HuH-7.5 (cell line): ENCODE data around the gene FGF2.

Experiments
- DNase-seq: peaks from one replicate; pipeline ENCODE4 v3.0.0; 2011; ENCODE audit warnings: low spot score

Gene FGF2

DNA sequence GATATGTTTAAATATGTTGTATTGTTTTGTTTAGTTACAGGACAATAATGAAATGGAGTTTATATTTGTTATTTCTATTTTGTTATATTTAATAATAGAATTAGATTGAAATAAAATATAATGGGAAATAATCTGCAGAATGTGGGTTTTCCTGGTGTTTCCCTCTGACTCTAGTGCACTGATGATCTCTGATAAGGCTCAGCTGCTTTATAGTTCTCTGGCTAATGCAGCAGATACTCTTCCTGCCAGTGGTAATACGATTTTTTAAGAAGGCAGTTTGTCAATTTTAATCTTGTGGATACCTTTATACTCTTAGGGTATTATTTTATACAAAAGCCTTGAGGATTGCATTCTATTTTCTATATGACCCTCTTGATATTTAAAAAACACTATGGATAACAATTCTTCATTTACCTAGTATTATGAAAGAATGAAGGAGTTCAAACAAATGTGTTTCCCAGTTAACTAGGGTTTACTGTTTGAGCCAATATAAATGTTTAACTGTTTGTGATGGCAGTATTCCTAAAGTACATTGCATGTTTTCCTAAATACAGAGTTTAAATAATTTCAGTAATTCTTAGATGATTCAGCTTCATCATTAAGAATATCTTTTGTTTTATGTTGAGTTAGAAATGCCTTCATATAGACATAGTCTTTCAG lies 68.8 kb downstream of the FGF2 start:
- DNase-seq: no peak

DNA sequence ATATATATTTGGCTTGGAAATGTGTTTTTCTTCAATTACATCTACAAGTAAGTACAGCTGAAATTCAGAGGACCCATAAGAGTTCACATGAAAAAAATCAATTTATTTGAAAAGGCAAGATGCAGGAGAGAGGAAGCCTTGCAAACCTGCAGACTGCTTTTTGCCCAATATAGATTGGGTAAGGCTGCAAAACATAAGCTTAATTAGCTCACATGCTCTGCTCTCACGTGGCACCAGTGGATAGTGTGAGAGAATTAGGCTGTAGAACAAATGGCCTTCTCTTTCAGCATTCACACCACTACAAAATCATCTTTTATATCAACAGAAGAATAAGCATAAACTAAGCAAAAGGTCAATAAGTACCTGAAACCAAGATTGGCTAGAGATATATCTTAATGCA lies 69.6 kb downstream of the FGF2 start:
- DNase-seq: no peak

DNA sequence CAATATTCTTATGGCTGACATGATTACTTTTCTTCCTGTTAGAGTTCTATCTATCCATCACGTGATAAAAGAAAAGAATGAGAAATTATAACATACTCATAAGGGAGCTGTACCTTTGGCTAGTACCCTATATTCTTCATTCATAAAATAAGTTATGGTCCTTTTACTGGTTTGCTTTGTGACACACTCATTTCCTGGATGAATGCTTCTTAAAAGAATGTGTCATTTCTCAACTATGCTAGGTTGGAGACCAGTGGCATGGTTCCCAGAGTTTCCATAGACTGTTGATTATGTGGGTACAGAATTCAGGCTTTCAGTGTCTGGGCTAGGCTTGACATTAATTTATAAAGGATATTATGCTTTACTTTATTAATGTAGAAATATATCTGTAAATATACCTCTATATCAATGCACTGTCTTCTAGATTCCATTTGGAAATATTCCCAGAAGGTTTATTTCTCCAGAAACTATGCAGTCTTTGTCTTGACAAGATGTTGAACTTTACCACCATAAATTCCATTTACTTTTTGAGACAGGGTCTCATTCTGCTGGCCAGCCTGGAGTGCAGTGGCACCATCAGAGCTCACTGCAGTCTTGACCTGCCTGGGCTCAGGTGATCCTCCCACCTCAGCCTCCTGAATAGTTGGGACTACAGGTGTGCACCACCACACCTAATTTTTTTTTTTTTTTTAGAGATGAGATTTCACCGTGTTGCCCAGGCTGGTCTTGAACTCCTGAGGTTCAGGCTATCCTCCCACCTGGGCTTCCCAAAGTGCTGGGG lies 71.9 kb downstream of the FGF2 start:
- no peak for DNase-seq

DNA sequence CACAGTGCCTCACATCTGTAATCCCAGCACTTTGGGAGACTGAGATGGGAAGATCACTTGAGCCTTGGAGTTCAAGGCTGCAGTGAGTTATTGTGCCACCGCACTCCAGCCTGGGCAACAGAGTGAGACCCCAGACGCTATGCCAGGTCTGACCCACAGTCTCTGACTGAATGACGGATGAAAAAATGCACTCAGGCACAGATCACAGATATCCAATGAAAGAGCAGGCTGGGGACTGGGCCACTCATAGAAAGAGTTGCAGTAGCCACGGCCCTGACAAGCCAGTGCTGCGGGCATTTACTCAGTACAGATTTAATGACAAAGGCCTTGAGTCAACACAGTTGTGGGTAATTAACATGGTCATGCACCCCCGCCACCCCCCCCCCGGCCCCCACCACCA lies 73.1 kb downstream of the FGF2 start:
- no peak for DNase-seq

DNA sequence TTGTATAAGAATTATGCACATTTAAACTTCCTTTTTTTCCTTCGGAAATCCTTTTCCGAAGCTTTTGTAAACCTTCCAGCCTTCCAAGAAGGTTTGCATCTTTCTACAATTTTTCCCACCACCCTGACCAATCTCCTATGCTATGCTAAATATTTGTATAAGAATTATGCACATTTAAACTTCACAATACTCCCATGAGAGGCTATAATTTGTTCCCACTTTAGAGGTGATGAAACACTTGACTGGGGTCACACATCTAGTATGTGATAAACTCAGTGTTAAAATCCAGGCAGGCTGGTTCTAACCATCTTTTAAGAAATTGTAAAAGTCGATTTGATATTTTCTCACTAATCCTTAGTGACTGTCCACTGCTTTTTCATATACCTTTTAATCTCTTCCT lies 73.7 kb downstream of the FGF2 start:
- DNase-seq: no peak

DNA sequence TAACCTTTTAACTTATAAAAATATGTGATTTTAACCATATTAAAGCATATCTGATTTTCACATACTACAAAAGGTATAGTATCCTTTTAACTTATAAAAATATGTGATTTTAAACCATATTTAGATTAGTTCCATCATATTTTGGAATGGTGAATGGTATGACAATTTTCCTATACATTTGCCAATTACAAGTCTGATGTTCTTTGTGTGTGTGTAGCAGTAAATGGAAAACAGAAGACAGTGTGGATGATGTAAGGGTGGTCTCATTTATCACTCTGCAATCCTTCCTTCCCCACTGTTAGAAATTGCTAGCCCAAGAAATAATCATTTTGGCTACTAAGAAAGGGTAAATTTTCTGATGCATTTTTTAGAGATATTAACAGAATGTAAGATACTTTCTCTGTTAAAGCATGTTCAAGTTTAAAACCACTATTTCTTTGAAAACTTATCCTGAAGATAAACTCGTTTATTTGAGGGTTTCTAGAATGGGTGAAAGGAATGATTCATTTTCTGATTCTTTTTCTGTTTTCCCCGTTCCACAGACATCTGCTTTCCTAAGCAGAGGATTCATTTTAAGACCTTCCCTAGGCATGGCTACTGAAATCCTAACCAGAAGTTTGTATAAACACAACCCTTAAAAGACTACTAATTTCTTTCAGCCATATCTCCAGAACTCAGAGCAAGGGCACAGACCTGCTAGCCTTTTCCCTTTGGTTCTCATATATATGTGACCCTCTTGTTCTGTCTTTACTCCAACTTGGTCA lies 74.8 kb downstream of the FGF2 start:
- no peak for DNase-seq

DNA sequence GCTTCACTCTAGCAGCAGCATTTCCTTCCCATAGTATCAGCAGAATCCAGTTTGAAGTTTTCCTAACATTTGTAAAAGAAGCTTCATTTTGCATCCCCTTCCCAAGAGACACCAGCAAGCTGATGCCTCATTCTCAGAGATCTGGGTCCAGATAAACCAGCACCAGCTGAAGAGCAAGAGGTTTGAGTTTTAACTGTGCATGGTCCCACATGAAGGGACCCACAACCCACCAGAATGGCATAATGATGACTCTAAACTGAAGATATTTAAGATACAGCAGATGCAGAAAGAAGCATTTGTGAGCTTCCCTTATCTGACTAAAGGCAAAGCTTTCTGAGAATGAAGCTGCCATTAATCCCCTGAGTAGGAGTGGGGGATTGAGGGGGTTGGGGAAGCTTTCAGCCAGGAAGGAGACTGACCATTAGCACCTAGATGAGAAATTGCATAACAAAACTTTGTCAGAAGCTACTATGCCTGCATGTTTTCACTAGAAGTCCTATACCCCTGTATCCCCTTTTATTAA lies 77.2 kb downstream of the FGF2 start:
- DNase-seq: no peak

DNA sequence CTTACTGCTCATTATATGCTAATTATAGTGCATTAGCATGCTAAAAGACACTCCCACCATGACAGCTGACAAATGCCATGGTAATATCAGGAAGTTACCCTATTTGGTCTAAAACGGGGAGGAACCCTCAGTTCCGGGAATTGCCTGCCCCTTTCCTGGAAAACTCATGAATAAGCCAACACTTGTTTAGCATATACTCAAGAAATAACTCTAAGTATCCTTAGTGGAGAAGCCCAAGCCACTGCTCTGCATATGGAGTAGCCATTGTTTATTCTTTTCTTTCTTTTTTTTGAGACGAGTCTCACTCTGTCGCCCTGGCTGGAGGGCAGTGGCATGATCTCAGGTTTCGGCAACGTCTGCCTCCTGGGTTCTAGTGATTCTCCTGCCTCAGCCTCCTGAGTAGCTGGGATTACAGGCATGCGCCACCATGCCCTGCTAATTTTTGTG lies 80.3 kb downstream of the FGF2 start:
- DNase-seq: no peak

DNA sequence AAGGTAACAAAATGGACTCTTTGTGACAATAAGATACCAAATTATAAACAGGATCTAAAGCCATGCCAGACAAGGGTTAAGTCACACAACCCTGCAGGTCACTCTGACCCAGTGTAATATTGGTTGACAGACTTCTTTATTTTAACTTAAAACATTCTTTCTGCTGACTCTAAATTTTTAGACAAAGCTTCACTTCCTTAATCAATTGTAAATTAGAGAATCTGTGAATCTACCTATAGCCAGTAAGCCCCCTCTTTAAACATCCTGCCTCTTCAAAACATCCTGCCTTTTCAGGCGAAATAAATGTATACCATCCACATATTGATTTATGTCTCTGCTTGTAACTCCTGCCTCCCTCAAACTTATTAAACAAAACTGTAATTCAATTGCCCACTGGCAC lies 81.6 kb downstream of the FGF2 start:
- DNase-seq: no peak

DNA sequence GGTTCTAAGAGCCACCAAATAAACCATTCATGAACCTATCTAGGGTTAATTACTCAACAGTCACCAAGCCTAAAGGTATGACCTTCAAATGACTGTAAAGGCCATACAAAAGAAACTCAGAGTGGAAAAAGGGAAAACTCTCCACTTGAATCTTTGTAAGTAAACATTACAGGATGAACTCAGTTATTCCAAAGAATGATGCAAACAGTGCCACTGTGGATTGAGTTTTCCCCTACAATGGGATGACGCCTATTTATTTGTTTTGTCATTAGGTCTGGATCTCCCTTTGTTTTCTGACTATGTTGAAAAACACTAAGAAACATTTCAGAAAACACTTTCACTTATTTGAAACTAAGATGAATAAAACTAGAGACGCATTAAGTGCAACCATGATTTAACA lies 83.1 kb downstream of the FGF2 start:
- DNase-seq: no peak

DNA sequence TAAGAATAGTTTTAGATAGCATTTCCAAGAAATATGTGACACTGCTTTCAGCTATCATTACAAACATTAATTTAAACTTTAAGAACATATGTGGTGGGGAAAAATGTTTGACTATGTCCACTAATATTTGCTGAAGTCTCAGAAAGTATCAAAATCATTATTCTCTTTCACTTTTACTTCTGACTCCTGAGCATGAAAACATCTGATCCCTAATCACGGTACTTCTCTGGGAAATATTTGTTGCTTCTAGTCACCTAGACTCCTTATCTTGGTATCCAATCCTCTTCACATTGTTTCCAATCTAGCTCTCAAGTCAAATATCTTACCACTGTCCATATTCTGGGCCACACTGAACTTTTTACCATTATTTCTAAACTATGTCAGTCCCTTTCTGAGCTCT lies 85.0 kb downstream of the FGF2 start:
- DNase-seq: no peak

DNA sequence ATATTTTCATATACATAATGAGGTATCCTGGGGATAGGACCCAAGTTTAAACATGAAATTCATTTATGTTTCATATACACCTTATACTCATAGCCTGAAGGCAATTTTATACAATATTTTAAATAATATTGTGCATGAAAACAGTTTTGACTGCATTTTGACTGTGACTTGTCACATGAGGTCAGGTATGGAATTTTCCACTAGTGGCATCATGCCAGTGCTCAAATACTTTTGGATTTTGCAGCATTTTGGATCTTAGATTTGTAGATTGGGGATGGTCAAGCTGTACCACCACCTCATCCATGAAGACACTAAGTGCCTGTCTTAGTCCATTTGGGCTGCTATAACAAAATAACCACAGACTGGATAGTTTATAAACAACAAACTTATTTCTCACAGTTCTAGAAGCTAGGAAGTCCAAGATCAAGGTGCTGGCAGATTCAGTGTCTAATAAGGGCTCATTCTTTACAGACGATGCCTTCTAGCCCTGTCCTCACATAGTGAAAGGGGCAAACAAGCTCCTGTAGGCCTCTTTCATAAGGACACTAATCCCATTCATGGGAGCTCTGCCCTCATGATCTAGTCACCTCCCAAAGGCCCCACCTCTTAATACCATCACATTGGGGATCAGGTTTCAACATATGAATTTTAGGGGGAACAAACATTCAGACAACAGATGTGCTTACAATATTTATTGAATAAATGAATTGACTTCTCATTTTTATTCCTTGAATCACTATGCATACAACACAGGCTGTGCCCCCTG lies 86.4 kb downstream of the FGF2 start:
- DNase-seq: no peak

DNA sequence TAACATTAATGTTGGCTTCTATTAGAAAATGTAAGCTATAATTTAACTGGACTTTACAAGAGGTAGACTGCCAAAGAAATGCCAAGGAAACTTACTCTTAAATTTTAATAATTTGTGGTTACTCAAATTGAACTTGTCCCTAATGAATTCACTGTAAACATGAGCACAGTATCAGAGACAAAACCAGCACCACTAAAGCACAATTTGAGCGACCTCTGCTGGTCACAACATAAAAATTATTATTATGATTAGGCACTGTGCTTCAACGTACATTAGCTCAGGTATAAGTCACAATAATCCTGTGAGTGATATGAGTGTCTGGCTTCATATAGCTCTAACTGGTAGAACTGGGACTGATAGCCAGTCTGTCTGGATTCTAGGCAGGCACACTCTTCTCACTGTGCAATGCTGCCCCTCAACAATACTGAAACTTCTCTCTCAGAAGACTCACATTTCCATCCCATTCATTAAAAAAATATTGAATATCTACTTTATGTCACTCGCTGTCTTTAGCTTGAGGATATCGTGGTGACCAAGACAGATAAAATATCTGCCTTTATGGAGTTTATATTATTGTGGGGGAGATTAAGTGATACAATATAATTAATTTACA lies 87.8 kb downstream of the FGF2 start:
- no peak for DNase-seq

DNA sequence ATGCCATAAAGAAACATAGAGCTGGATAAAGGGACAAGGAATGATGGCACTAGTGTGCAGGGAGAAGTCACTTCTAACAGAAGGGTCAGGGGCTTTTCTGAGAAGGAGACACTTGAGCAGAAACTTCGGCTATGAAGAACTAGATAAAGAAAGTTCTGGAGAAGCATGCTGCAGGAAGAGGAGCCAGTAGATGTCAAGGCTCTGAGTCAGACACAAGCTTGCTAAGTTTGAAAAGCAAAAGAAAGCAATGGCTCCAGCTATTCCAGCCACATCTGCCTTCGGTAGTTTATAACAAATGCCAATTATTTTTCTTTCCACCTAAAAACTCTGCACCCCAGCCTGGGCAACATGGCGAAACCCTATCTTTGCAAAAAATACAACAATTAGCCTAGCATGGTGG lies 88.3 kb downstream of the FGF2 start:
- no peak for DNase-seq

DNA sequence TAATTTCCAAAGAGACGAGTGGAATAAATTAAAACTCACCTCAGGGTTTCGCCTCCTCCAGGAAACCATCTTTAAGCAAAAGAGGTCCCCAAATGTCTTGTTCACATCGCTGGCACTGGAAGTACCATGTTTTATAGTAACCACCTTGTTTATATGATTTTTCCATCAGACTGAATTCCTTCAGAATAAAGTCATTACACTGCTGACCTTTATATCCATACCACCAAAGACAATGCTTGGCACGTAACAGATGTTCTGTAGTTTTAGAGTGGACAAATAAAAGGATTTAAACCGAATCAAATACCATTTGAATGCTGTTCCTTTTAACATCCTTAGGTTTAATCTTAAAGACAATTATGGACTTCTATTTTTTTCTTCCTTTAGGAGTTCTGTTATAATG lies 91.1 kb downstream of the FGF2 start:
- no peak for DNase-seq

DNA sequence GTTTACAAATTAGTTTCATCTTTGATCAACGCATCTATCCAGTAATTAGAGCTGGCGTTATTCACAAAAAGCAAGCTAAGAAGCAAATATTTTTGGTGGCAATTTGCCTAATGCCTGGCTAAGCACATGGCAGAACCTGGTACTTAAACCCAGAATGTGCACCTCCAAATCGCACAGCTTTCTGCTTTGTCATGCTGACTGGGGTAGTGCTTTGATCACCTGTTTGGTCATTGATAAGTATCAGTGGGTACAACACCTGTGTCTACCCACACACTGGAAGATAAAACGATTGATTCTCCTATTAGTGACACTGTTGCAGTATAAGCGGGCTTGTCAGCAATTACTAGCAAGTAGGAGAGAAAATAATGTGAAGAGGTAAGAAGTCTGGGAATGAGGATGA lies 93.8 kb downstream of the FGF2 start:
- no peak for DNase-seq

DNA sequence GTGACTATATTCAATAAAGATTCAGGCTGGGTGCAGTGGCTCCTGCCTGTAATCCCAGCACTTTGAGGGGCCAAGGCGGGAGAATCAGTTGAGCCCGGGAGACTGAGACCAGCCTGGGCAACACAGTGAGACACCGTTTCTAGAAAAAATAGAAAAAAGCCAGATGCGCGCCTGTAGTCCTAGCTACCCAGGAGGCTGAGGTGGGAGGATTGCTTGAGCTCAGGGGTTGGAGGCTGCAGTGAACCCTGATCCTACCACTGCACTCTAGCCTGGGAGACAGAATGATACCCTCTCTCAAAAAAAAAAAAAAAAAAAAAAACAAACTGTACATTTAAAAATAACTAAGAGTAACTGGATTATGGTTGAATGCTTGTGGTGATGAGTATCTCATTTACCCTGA lies 94.7 kb downstream of the FGF2 start:
- DNase-seq: no peak

DNA sequence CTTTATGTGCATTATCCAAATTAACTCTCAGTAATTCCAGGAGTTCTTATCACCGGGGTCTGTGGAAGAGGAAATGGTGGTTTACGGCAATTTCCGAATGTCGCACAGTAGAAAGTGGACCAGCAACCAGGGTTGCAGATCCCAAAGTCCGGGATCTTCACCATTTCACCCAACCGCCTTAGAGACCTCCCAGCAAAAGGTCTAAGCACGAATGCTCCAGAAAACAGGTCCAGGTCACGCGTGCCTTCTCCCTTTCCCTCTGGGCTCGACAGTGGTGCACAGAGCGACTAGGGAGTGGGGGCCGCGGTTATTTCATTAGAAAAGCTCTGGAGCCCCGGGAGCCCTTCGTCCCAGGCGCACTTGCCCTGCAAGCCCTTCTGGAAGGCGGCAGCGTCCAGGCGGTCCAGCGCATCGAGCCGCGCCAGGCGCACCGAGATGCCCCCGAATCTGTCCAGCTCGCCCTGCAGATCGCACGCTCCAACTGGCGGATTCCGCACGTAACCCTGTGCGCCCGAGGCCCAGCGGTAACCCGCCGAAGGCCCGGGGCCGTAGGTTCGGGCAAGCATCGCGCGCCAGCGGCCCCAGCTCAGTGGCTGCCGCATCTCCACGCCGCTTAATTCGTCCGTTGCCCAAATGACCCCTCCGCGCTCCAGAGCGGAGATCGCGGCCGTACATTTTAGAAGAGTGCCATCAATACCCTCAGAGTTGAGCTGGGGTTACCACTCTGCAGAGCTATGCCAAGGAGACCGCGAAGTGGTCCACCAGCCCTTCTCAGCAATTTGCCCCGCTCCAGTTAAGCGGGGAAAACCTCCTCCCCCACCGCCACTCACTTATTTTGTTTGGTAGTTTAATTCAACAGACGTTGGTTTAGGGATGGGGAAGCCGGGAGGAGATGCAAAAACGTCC lies 95.6 kb downstream of the FGF2 start, which contains the start of gene NUDT6:
NUDT6 (minus strand) TSS at position 627 of the 906 bp plus-strand sequence; CDS start at position 602, 25 bp downstream.
- DNase-seq: peak; percentile 20

DNA sequence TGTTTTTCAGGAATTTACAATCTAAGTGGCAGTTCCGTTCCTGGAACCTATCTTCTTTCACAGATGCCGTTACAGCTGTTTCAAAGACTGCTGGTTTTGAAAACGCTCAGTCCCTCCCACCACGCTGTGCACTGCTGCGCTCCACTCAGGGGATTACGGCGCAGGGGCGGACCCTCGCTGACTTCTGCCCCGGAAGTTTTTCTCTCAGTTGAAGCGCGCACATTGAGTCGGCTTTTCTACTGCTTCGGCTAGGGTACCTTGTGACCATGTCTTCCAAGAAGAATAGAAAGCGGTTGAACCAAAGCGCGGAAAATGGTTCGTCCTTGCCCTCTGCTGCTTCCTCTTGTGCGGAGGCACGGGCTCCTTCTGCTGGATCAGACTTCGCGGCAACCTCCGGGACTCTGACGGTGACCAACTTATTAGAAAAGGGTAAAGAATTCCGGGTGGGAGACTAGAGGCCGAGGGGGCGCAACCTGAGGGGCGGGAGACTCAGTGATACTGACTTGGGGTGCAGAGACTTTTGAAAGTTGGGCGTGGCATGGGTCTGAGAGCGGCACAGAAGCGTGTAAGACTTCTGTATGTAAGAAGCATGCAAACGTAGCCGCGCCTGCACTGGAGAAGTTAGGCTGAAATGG lies 96.4 kb downstream of the FGF2 start:
- peak; percentile 27 for DNase-seq

DNA sequence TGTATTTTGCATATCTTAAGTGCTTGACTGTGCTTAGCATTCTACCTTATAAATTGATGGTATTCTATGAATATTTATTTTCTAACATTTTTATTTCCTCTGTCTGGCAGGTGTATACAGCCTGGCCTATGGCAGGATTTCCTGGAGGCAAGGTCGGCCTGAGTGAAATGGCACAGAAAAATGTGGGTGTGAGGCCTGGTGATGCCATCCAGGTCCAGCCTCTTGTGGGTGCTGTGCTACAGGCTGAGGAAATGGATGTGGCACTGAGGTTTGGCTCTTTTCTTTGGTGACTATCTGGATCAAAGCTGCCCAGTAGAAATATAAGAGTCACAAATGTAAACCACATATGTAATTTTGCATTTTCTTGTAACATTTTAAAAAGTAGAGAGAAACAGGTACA lies 102.3 kb downstream of the FGF2 start:
- DNase-seq: no peak
